ENCODE data around the gene TTYH3. TPM values are rescaled to one million over a fixed set of nuclear protein-coding genes. Genes with fewer than 3 reads are reported as not detected.

TTYH3 gene, protein sequence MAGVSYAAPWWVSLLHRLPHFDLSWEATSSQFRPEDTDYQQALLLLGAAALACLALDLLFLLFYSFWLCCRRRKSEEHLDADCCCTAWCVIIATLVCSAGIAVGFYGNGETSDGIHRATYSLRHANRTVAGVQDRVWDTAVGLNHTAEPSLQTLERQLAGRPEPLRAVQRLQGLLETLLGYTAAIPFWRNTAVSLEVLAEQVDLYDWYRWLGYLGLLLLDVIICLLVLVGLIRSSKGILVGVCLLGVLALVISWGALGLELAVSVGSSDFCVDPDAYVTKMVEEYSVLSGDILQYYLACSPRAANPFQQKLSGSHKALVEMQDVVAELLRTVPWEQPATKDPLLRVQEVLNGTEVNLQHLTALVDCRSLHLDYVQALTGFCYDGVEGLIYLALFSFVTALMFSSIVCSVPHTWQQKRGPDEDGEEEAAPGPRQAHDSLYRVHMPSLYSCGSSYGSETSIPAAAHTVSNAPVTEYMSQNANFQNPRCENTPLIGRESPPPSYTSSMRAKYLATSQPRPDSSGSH
- 16.6 and 32.5 TPM in 2 replicates for total RNA-seq

DNA sequence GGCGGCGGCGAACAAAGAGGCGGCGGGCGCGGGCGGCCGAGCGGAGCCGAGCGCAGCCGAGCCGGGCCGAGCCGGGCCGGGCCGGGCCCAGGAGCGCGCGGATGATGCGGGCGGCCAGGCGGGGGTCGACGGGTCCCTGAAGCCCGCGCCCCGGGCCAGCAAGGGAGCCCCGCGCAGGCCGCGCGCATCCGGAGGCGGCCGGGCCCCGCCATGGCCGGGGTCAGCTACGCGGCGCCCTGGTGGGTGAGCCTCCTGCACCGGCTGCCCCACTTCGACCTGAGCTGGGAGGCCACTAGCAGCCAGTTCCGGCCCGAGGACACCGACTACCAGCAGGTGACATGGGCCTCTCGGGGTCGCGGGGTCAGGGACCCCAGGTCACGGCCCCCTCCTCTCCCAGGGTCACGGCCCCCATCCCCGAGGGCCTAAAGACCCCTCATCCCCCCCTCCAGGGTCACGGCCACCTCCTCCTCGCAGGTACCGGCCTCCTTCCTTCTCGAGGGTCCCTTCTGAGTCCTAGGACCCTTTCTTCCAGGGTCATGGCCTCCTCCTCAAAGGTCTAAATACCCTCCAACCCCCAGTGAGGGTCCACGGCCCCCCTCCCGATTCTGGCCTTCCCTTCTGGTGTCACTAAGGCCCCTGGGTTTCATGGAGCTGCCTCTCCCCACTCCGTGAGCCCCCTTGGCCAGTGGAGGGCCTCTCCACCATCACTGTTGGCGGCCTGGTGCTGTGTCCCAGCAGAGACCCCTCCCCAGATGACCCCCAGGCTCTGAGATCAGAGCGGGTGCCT is at the start of gene TTYH3:
TSS of gene TTYH3 (plus strand) at position 41 of the 787 bp plus-strand sequence. CDS start at position 211, 170 bp downstream.

DNA sequence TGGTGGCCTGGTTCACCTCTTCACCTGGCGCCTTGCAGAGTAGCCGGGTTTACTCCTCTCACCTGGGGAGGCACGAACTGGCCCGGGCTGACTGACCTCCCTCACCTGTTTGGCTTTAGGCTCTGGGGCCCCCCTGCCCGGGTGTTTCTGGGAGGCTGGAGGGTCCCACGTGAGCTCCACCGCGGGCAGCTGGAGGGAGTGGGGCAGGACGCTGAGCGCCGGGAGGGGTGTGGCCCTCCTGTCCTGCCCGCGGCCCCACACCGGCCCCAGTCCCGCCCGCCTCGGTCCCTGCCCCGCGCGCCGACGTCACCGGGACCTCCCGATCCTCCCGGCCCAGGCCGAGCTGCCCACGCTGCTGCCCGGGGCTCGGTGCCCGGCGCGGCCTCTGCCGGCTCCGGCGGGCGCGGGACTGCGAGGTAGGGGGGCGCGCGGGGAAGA is 56.1 kb downstream of the TTYH3 start, which contains the start of gene AMZ1:
TSS of gene AMZ1 (plus strand) at position 322 of the 438 bp plus-strand sequence. CDS start 12,250 bp downstream, outside the sequence.

Other genes with a start within 250 kb of the TTYH3 start
- gene CHST12, start 228.4 kb upstream of the TTYH3 start, total RNA-seq: 0.43 and 1.7 TPM in 2 replicates
- gene GRIFIN, start 155.6 kb upstream of the TTYH3 start, total RNA-seq: not detected in 2 replicates
- gene LFNG, start 112.2 kb upstream of the TTYH3 start, total RNA-seq: 2.1 and 18.6 TPM in 2 replicates
- gene BRAT1, start 76.5 kb upstream of the TTYH3 start, total RNA-seq: 23.4 and 34.7 TPM in 2 replicates
- gene IQCE, start 73.0 kb upstream of the TTYH3 start, total RNA-seq: 5.8 and 7.2 TPM in 2 replicates
- under 0.01 and 0.24 TPM in 2 replicates for gene AMZ1, start 56.2 kb downstream of the TTYH3 start, total RNA-seq
- 14.1 and 15.4 TPM in 2 replicates for gene GNA12, start 212.3 kb downstream of the TTYH3 start, total RNA-seq